HepG2 (cell line): ENCODE measurements around the gene CRYZL1. TPM values are rescaled to one million over a fixed set of nuclear protein-coding genes. Genes with fewer than 3 reads are reported as not detected.

Source experiments
- ASH2L ChIP-seq: fragments of 300-600, 200-600 bp; sonication (generic); IDR thresholded peaks from 2 replicates; pipeline ENCODE4 v1.7.0; 2017; ENCODE audit warnings: low read depth, mild to moderate bottlenecking, moderate library complexity, mixed read lengths, low read length; ENCODE audit not compliant: insufficient read length
- CREM ChIP-seq, 2 experiments: sonication (generic) in 1 of 2; formaldehyde crosslinking in 1 of 2; IDR thresholded peaks; 2 replicates each; pipeline versions ENCODE4 v1.4.0 to v1.6.1; 2016 to 2020; ENCODE audit warnings: antibody characterized with exemption in 1 of 2, mild to moderate bottlenecking in 1 of 2, missing genetic modification reagents in 1 of 2
- LCORL ChIP-seq, 2 experiments: fragments of 450-650 bp in 1 of 2; sonication (generic) in 1 of 2; formaldehyde crosslinking in 1 of 2; IDR thresholded peaks; 2 replicates each; pipeline versions ENCODE4 v1.5.0 to v1.6.1; 2017 to 2020; ENCODE audit warnings: antibody characterized with exemption in 1 of 2, missing genetic modification reagents in 1 of 2
- NR2F1 ChIP-seq, 2 experiments: fragments of 450-650 bp in 1 of 2; formaldehyde crosslinking in 1 of 2; IDR thresholded peaks; 2 replicates each; pipeline versions ENCODE4 v1.5.0 to v1.6.1; 2016 to 2020; ENCODE audit warnings: mild to moderate bottlenecking in 1 of 2, missing compliant biosample characterization in 1 of 2, missing genetic modification reagents in 1 of 2, moderate library complexity in 1 of 2
- NR2F6 ChIP-seq, 2 experiments: IDR thresholded peaks; 2 replicates each; pipeline ENCODE4 v1.6.1; 2016; ENCODE audit warnings: antibody characterized with exemption in 1 of 2, mild to moderate bottlenecking in 1 of 2
- PAWR ChIP-seq: sonication (generic); formaldehyde crosslinking; IDR thresholded peaks from 2 replicates; pipeline ENCODE4 v1.4.0; 2020; ENCODE audit warnings: missing genetic modification reagents, mild to moderate bottlenecking, borderline replicate concordance
- RARA ChIP-seq: IDR thresholded peaks from 2 replicates; pipeline ENCODE4 v1.6.1; 2016; ENCODE audit warnings: missing genetic modification reagents, missing compliant biosample characterization
- RCOR2 ChIP-seq: IDR thresholded peaks from 2 replicates; pipeline ENCODE4 v1.6.1; 2016; ENCODE audit warnings: missing biosample characterization, missing genetic modification reagents
- ZBTB1 ChIP-seq: sonication (generic); formaldehyde crosslinking; IDR thresholded peaks from 2 replicates; pipeline ENCODE4 v1.4.0; 2020; ENCODE audit warnings: missing genetic modification reagents, borderline replicate concordance
- ZNF24 ChIP-seq: fragments of 450-650 bp; IDR thresholded peaks from 2 replicates; pipeline ENCODE4 v1.6.1; 2017; ENCODE audit warnings: antibody characterized with exemption, mild to moderate bottlenecking
- ZNF547 ChIP-seq: sonication (generic); formaldehyde crosslinking; IDR thresholded peaks from 2 replicates; pipeline ENCODE4 v1.5.1; 2020; ENCODE audit warnings: mild to moderate bottlenecking, missing genetic modification reagents
- ZNF589 ChIP-seq: sonication (generic); formaldehyde crosslinking; conservative IDR thresholded peaks from 2 replicates; pipeline ENCODE4 v1.8.0; 2022; ENCODE audit warnings: mild to moderate bottlenecking, moderate library complexity, missing genetic modification reagents
- polyA plus RNA-seq, 8 experiments: library from polyadenylated mRNA; depleted of rRNA in 3 of 8; stranded (reverse) in 7 of 8; unstranded in 1 of 8; fragments of >200 nt; fragmentation: Illumina TruSeq in 4 of 8; extraction: Trizol in 4 of 8; gene quantifications; 2 replicates each; pipeline versions ENCODE4 v1.2.1 to v1.2.3, GENCODE V29; 2011 to 2016; ENCODE audit warnings: low read depth in 4 of 8, missing spikeins in 1 of 8, mixed read lengths in 1 of 8; ENCODE audit not compliant: insufficient read depth in 1 of 8
- total RNA-seq, 5 experiments: library from RNA; depleted of rRNA; stranded (reverse); fragments of >200 nt; fragmentation: Illumina TruSeq; extraction: Trizol; gene quantifications; 2 replicates each; pipeline ENCODE4 v1.2.3, GENCODE V29; 2016; ENCODE audit warnings: low read depth in 1 of 5
- TF ChIP-seq, protein P1 (sequence below): sonication (generic); formaldehyde crosslinking; IDR thresholded peaks from 2 replicates; pipeline ENCODE4 v1.4.0; 2020; ENCODE audit warnings: missing genetic modification reagents
- TF ChIP-seq, protein P2 (sequence below): sonication (generic); formaldehyde crosslinking; IDR thresholded peaks from 2 replicates; pipeline ENCODE4 v1.5.1; 2020; ENCODE audit warnings: mild to moderate bottlenecking, missing genetic modification reagents, moderate library complexity
- TF ChIP-seq, protein P3 (sequence below): sonication (generic); formaldehyde crosslinking; IDR thresholded peaks from 2 replicates; pipeline ENCODE4 v1.4.0; 2020; ENCODE audit warnings: low read depth, missing genetic modification reagents
- TF ChIP-seq, protein P4 (sequence below): sonication (generic); formaldehyde crosslinking; IDR thresholded peaks from 2 replicates; pipeline ENCODE4 v1.8.0; 2022; ENCODE audit warnings: mild to moderate bottlenecking, missing genetic modification reagents; ENCODE audit not compliant: insufficient replicate concordance

CRYZL1 gene
- total and polyA plus RNA-seq, 2 of the 13 experiments (the other 11 are each of a cell fraction or from before 2014, with no cell fraction given) = 20.3 to 27.7 TPM

DNA sequence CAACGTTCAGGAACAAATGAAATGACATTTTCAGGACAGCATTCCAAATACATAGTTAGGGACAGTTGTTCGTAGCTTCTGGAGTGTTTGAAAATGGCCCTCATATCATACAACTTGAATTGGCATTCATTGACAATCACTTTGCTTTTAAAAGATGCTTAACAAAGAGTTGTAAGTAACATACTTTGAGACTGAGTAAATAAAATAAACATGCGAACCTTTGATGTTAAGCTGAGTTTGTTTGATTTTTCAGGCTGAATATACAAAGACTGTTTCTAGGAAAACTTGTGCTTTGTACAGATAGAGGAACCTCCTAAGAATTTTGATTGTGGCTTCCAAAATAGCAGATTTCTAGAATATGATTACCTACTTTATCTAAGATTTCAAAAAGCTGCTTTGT, 46.1 kb upstream of the CRYZL1 start (continued):
- TF ChIP-seq NR2F1 (CRISPR knock-in tag; IDR thresholded peaks at IDR 0.05) (peak in 1 of 2 experiments; percentile 21; a peak in 1 of 4 replicates), ZNF589 (CRISPR knock-in tag) (no peak), NR2F6 (IDR thresholded peaks at IDR 0.05) (0 out of 2 replicates have a peak, but pooled peaks have one; percentile 29), NR2F6 (CRISPR knock-in tag; IDR thresholded peaks at IDR 0.05) (no peak; the same call in 1 of the 2 replicates), ZBTB1 (CRISPR knock-in tag) (no peak), LCORL (IDR thresholded peaks at IDR 0.05) (no peak), LCORL (CRISPR knock-in tag; IDR thresholded peaks at IDR 0.05) (0 out of 2 replicates have a peak, but pooled peaks have one; percentile 37), RARA (CRISPR knock-in tag) (peak; percentile 82), ASH2L (peak; percentile 54), CREM (IDR thresholded peaks at IDR 0.05) (peak; percentile 74), CREM (CRISPR knock-in tag; IDR thresholded peaks at IDR 0.05) (no peak), PAWR (CRISPR knock-in tag) (no peak), RCOR2 (CRISPR knock-in tag) (peak; percentile 53; the same call in 1 of the 2 replicates), ZNF547 (no peak), ZNF24 (0 out of 2 replicates have a peak, but pooled peaks have one; percentile 27)
- TF ChIP-seq, protein P1, sequence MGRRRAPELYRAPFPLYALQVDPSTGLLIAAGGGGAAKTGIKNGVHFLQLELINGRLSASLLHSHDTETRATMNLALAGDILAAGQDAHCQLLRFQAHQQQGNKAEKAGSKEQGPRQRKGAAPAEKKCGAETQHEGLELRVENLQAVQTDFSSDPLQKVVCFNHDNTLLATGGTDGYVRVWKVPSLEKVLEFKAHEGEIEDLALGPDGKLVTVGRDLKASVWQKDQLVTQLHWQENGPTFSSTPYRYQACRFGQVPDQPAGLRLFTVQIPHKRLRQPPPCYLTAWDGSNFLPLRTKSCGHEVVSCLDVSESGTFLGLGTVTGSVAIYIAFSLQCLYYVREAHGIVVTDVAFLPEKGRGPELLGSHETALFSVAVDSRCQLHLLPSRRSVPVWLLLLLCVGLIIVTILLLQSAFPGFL = no peak
- TF ChIP-seq, protein P2, sequence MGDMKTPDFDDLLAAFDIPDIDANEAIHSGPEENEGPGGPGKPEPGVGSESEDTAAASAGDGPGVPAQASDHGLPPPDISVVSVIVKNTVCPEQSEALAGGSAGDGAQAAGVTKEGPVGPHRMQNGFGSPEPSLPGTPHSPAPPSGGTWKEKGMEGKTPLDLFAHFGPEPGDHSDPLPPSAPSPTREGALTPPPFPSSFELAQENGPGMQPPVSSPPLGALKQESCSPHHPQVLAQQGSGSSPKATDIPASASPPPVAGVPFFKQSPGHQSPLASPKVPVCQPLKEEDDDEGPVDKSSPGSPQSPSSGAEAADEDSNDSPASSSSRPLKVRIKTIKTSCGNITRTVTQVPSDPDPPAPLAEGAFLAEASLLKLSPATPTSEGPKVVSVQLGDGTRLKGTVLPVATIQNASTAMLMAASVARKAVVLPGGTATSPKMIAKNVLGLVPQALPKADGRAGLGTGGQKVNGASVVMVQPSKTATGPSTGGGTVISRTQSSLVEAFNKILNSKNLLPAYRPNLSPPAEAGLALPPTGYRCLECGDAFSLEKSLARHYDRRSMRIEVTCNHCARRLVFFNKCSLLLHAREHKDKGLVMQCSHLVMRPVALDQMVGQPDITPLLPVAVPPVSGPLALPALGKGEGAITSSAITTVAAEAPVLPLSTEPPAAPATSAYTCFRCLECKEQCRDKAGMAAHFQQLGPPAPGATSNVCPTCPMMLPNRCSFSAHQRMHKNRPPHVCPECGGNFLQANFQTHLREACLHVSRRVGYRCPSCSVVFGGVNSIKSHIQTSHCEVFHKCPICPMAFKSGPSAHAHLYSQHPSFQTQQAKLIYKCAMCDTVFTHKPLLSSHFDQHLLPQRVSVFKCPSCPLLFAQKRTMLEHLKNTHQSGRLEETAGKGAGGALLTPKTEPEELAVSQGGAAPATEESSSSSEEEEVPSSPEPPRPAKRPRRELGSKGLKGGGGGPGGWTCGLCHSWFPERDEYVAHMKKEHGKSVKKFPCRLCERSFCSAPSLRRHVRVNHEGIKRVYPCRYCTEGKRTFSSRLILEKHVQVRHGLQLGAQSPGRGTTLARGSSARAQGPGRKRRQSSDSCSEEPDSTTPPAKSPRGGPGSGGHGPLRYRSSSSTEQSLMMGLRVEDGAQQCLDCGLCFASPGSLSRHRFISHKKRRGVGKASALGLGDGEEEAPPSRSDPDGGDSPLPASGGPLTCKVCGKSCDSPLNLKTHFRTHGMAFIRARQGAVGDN (CRISPR knock-in tag) = no peak
- TF ChIP-seq, protein P3, sequence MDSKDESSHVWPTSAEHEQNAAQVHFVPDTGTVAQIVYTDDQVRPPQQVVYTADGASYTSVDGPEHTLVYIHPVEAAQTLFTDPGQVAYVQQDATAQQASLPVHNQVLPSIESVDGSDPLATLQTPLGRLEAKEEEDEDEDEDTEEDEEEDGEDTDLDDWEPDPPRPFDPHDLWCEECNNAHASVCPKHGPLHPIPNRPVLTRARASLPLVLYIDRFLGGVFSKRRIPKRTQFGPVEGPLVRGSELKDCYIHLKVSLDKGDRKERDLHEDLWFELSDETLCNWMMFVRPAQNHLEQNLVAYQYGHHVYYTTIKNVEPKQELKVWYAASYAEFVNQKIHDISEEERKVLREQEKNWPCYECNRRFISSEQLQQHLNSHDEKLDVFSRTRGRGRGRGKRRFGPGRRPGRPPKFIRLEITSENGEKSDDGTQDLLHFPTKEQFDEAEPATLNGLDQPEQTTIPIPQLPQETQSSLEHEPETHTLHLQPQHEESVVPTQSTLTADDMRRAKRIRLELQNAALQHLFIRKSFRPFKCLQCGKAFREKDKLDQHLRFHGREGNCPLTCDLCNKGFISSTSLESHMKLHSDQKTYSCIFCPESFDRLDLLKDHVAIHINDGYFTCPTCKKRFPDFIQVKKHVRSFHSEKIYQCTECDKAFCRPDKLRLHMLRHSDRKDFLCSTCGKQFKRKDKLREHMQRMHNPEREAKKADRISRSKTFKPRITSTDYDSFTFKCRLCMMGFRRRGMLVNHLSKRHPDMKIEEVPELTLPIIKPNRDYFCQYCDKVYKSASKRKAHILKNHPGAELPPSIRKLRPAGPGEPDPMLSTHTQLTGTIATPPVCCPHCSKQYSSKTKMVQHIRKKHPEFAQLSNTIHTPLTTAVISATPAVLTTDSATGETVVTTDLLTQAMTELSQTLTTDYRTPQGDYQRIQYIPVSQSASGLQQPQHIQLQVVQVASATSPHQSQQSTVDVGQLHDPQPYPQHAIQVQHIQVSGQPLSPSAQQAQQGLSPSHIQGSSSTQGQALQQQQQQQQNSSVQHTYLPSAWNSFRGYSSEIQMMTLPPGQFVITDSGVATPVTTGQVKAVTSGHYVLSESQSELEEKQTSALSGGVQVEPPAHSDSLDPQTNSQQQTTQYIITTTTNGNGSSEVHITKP (CRISPR knock-in tag) = no peak
- TF ChIP-seq, protein P4, sequence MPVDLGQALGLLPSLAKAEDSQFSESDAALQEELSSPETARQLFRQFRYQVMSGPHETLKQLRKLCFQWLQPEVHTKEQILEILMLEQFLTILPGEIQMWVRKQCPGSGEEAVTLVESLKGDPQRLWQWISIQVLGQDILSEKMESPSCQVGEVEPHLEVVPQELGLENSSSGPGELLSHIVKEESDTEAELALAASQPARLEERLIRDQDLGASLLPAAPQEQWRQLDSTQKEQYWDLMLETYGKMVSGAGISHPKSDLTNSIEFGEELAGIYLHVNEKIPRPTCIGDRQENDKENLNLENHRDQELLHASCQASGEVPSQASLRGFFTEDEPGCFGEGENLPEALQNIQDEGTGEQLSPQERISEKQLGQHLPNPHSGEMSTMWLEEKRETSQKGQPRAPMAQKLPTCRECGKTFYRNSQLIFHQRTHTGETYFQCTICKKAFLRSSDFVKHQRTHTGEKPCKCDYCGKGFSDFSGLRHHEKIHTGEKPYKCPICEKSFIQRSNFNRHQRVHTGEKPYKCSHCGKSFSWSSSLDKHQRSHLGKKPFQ (CRISPR knock-in tag) = no peak
